ENCODE results near the gene AGFG2. TPM values are rescaled to one million over a fixed set of nuclear protein-coding genes. Genes with fewer than 3 reads are reported as not detected.

Gene AGFG2
- total and polyA plus RNA-seq, 2 of the 13 experiments (the other 11 are each of a cell fraction or from before 2014, with no cell fraction given): 125 to 132 TPM

GRCh38 chr7:100611983-100612729, 73.2 kb downstream of the AGFG2 start, which contains the start of gene MOSPD3 (continued):
- TF ChIP-seq ZGPAT (CRISPR knock-in tag; IDR thresholded peaks at IDR 0.05) (0 out of 2 replicates have a peak, but pooled peaks have one; percentile 62), GATA4 (IDR thresholded peaks at IDR 0.05; ENCODE audit: borderline replicate concordance, low read depth) (no peak; the same call in 1 of the 2 replicates), NONO (IDR thresholded peaks at IDR 0.05) (no peak), NONO (CRISPR knock-in tag; conservative IDR thresholded peaks at IDR 0.05) (no peak), RBM39 (IDR thresholded peaks at IDR 0.05; ENCODE audit: low read depth, low read length, poor library complexity, severe bottlenecking) (no peak), ARID4A (CRISPR knock-in tag; IDR thresholded peaks at IDR 0.05; ENCODE audit: borderline replicate concordance) (peak; percentile 80; the same call in 1 of the 2 replicates), CEBPG (CRISPR knock-in tag; IDR thresholded peaks at IDR 0.05) (peak; percentile 59), SETDB1 (CRISPR knock-in tag; IDR thresholded peaks at IDR 0.05; ENCODE audit: borderline replicate concordance) (no peak), CSRNP1 (CRISPR knock-in tag; IDR thresholded peaks at IDR 0.05) (0 out of 2 replicates have a peak, but pooled peaks have one; percentile 12), FIP1L1 (IDR thresholded peaks at IDR 0.05; ENCODE audit: borderline replicate concordance, insufficient read depth, low read depth, low read length) (no peak), HDAC2 (CRISPR knock-in tag; IDR thresholded peaks at IDR 0.05) (no peak), RFXANK (CRISPR knock-in tag; IDR thresholded peaks at IDR 0.05) (no peak; the same call in 1 of the 2 replicates), NFYC (CRISPR knock-in tag; IDR thresholded peaks at IDR 0.05) (peak; percentile 93), ARNTL (CRISPR knock-in tag; IDR thresholded peaks at IDR 0.05) (no peak), MLX (CRISPR knock-in tag; IDR thresholded peaks at IDR 0.05) (no peak), HOXA9 (CRISPR knock-in tag; IDR thresholded peaks at IDR 0.05; ENCODE audit: borderline replicate concordance) (no peak), ZNF567 (CRISPR knock-in tag; IDR thresholded peaks at IDR 0.05; ENCODE audit: borderline replicate concordance) (no peak), HNF4A (CRISPR knock-in tag; IDR thresholded peaks at IDR 0.05) (0 out of 2 replicates have a peak, but pooled peaks have one; percentile 9), ZNF652 (CRISPR knock-in tag; IDR thresholded peaks at IDR 0.05; ENCODE audit: borderline replicate concordance, low read depth) (no peak), FOXC1 (CRISPR knock-in tag; IDR thresholded peaks at IDR 0.05; ENCODE audit: borderline replicate concordance) (peak; percentile 58; the same call in 1 of the 2 replicates), MAFF (IDR thresholded peaks at IDR 0.05; ENCODE audit: low read depth, low read length) (no peak), ZNF562 (CRISPR knock-in tag; IDR thresholded peaks at IDR 0.05; ENCODE audit: borderline replicate concordance) (no peak), MBD4 (IDR thresholded peaks at IDR 0.05; ENCODE audit: borderline replicate concordance, low read length) (no peak)
